Stimulated activated CD4-positive, alpha-beta T cell treated with anti-CD3 and anti-CD28 coated beads, TNF-alpha, amount 100 ng/mL, for 48 hours (primary cell): ENCODE results near the gene PCDHGA12.
"Not testable (repeated sequence)": the region's sequence is repeated elsewhere in the genome, so short reads cannot be mapped to it uniquely, and the experiment has no call there.

Experiments used
- DNase-seq, 3 donors: peaks; one replicate each; pipeline ENCODE4 v3.0.0-alpha.2; 2020; ENCODE audit warnings: low read depth in 3 of 3

PCDHGA12 gene

GRCh38 chr5:141430332-141431113 is at the start of gene PCDHGA12:
PCDHGA12 (plus strand) TSS chr5:141430507; CDS start chr5:141430760, 253 bp downstream.
- DNase-seq = no peak

GRCh38 chr5:141382469-141383294 is 47.6 kb upstream of the PCDHGA12 start, which contains the start of gene PCDHGA7:
PCDHGA7 (plus strand) TSS chr5:141382742; CDS start chr5:141382900, 158 bp downstream.
- no peak for DNase-seq

- DNase-seq = no peak
Measured at GRCh38 chr5:141383345-141383744, 47.0 kb upstream of the PCDHGA12 start.

GRCh38 chr5:141384471-141385267 is 45.6 kb upstream of the PCDHGA12 start:
- DNase-seq = no peak

- DNase-seq = not testable (repeated sequence)
Measured at GRCh38 chr5:141387557-141388311, 42.6 kb upstream of the PCDHGA12 start, which contains the start of gene PCDHGB4. PCDHGB4 (plus strand) TSS chr5:141387698; CDS start chr5:141387885, 187 bp downstream.

GRCh38 chr5:141388661-141389060 is 41.6 kb upstream of the PCDHGA12 start:
- no peak for DNase-seq

GRCh38 chr5:141389153-141390042 is 40.9 kb upstream of the PCDHGA12 start:
- no peak for DNase-seq

GRCh38 chr5:141392429-141393198 is 37.7 kb upstream of the PCDHGA12 start, which contains the start of gene PCDHGA8:
PCDHGA8 (plus strand) TSS chr5:141392633; CDS start chr5:141392814, 181 bp downstream.
- no peak for DNase-seq

GRCh38 chr5:141393267-141393666 is 37.0 kb upstream of the PCDHGA12 start:
- no peak for DNase-seq

GRCh38 chr5:141394401-141395187 is 35.7 kb upstream of the PCDHGA12 start:
- not testable (repeated sequence) for DNase-seq

- DNase-seq = peak in 1 of 3 donors; percentile 24
Measured at GRCh38 chr5:141397756-141398551, 32.4 kb upstream of the PCDHGA12 start, which contains the start of gene PCDHGB5. PCDHGB5 (plus strand) TSS chr5:141397947; CDS start chr5:141398128, 181 bp downstream.

GRCh38 chr5:141398608-141399007 is 31.7 kb upstream of the PCDHGA12 start:
- no peak for DNase-seq

- no peak for DNase-seq
Measured at GRCh38 chr5:141399555-141400258, 30.6 kb upstream of the PCDHGA12 start.

GRCh38 chr5:141402553-141403243 is 27.6 kb upstream of the PCDHGA12 start, which contains the start of gene PCDHGA9:
PCDHGA9 (plus strand) TSS chr5:141402778; CDS start chr5:141402953, 175 bp downstream.
- DNase-seq = no peak

GRCh38 chr5:141403387-141403786 is 26.9 kb upstream of the PCDHGA12 start:
- no peak for DNase-seq
